GM12878 (cell line): ENCODE data around the gene TMED10.

Experiments
- BMI1 ChIP-seq: fragments of 450-650 bp; IDR thresholded peaks from 2 replicates; pipeline ENCODE4 v1.6.1; 2016; ENCODE audit warnings: mild to moderate bottlenecking, moderate library complexity, borderline replicate concordance
- EZH2 ChIP-seq: IDR thresholded peaks from 2 replicates; pipeline ENCODE4 v1.6.1; 2012; ENCODE audit warnings: low read depth, mild to moderate bottlenecking, control low read depth, inconsistent platforms, low read length, borderline replicate concordance; ENCODE audit not compliant: control insufficient read depth
- FOXM1 ChIP-seq: IDR thresholded peaks from 2 replicates; pipeline ENCODE4 v1.6.1; 2012; ENCODE audit warnings: low read depth, mild to moderate bottlenecking, inconsistent platforms, low read length, moderate library complexity
- NKRF ChIP-seq: fragments of 450-650 bp; conservative IDR thresholded peaks from 2 replicates; pipeline ENCODE4 v1.6.1; 2017; ENCODE audit warnings: mild to moderate bottlenecking, moderate library complexity
- PAX5 ChIP-seq: IDR thresholded peaks from 2 replicates; pipeline ENCODE4 v1.6.1; 2011; ENCODE audit warnings: low read depth, low read length, borderline replicate concordance
- RB1 ChIP-seq: fragments of 450-650 bp; formaldehyde crosslinking; IDR thresholded peaks from 2 replicates; pipeline ENCODE4 v1.6.1; 2017; ENCODE audit warnings: mild to moderate bottlenecking, borderline replicate concordance
- RELA ChIP-seq: fragments of 450-650 bp; IDR thresholded peaks from 2 replicates; pipeline ENCODE4 v1.8.0; 2014; ENCODE audit warnings: borderline replicate concordance; ENCODE audit not compliant: partially characterized antibody
- SP1 ChIP-seq: IDR thresholded peaks from one replicate; pipeline ENCODE4 v1.6.1; 2011; ENCODE audit warnings: low read depth, low read length
- TF ChIP-seq, protein P1 (sequence below), 3 experiments: IDR thresholded peaks in 2 of 3; conservative IDR thresholded peaks in 1 of 3; 2 replicates each; pipeline ENCODE4 v1.5.1; 2011; ENCODE audit warnings: low read depth in 3 of 3, low read length in 3 of 3, mild to moderate bottlenecking in 3 of 3, control low read depth in 2 of 3, moderate library complexity in 2 of 3, inconsistent platforms in 1 of 3, mixed read lengths in 1 of 3; ENCODE audit not compliant: control insufficient read depth in 2 of 3, insufficient read depth in 1 of 3; ENCODE audit errors: extremely low read depth in 1 of 3

- TF ChIP-seq BMI1 (no peak), RELA (no peak), RB1 (no peak), FOXM1 (no peak), NKRF (no peak), EZH2 (no peak), PAX5 (no peak), SP1 (no peak)
- TF ChIP-seq, protein P1, sequence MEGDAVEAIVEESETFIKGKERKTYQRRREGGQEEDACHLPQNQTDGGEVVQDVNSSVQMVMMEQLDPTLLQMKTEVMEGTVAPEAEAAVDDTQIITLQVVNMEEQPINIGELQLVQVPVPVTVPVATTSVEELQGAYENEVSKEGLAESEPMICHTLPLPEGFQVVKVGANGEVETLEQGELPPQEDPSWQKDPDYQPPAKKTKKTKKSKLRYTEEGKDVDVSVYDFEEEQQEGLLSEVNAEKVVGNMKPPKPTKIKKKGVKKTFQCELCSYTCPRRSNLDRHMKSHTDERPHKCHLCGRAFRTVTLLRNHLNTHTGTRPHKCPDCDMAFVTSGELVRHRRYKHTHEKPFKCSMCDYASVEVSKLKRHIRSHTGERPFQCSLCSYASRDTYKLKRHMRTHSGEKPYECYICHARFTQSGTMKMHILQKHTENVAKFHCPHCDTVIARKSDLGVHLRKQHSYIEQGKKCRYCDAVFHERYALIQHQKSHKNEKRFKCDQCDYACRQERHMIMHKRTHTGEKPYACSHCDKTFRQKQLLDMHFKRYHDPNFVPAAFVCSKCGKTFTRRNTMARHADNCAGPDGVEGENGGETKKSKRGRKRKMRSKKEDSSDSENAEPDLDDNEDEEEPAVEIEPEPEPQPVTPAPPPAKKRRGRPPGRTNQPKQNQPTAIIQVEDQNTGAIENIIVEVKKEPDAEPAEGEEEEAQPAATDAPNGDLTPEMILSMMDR (IDR thresholded peaks at IDR 0.05 in 2 of 3, conservative IDR thresholded peaks at IDR 0.05 in 1 of 3; ENCODE audit: control insufficient read depth in 2 of 3, extremely low read depth in 1 of 3, insufficient read depth in 1 of 3, low read depth in 3 of 3, low read length in 3 of 3): peak in 1 of 3 experiments; percentile 12; a peak in 1 of 6 replicates
Observed at GRCh38 chr14:75222208-75222701, 45.8 kb upstream of the TMED10 start.
